ACHN (cell line): ENCODE data around the gene KCNQ4.

Source experiments
- DNase-seq: peaks from one replicate; pipeline ENCODE4 v3.0.0-alpha.2; 2015
- in situ Hi-C: cut with HindIII; loops from 2 replicates; pipeline ENCODE4 v1.10.0; 2017; ENCODE audit warnings: low sequenced_read_pairs, low pct_ligation_motif_present, low pct_unique_long_range_greater_than_20kb

KCNQ4 gene

DNA sequence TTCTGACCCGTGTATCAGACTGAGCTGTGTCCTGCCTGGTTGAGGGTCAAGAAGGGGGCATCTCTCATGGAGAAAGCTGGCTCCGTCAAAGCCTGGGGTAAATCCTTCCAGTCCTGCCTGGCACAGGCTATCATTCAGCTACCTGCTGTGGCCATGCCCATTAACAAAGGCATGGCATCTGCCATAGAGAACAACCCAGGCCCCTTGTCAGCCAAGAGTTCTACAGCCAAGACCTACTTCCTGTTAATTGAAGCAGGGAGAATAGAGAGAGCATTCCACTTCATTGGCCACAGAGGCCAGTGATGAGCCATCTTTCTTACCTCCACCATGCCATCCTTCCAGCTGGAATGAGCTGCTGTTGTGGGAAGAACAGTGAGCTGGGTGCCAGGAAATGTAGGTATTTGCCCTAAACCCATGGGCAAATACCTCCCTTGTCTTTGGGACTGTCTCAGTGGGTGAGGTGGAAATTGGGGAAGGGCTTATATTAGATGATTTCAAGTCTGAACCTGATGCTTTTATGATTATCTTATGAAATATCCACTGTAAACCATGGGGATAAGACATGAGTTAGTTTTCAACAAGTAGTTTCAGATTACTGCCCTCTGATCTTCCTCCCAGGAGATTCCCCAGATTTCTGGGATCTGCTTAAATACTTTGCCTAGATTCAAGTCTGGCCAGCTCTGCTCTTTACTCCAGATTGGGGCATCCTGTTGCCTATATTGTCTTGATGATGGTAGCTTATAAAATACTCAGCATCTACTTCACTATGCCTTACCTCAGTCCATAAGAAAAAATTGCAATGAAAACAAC, 11.2 kb upstream of the KCNQ4 start:
- DNase-seq, result no peak
- in situ Hi-C loops, result no loop called here

DNA sequence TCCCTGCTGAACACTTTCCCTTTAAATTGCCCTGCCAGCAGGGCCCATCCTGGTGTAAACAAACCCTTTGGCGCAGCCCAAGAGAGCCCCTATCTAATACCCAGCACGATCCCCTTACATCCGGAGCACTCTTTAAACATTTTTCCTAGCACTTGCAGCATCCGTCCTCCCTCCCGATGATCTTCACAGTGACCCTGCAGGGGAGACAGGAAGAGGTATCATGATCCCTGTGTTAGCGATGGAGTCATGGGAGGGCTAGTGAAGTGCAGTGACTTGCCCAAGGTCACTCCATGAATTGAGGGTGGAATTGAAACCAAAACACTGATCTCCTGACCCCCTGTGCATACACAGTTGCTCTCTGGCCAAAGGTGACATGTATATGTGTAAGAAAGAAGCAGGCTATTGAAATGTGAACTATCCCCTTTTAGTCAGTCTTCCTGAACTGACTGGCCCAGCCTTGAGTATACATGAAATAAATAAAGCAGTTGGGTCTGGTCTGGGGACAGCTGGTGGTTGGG, 9.8 kb upstream of the KCNQ4 start:
- in situ Hi-C loops, result no loop called here
- no peak for DNase-seq

GRCh38 chr1:40774266-40774998, 9.2 kb upstream of the KCNQ4 start:
- in situ Hi-C loops, result no loop called here
- DNase-seq, result peak; percentile 36

DNA sequence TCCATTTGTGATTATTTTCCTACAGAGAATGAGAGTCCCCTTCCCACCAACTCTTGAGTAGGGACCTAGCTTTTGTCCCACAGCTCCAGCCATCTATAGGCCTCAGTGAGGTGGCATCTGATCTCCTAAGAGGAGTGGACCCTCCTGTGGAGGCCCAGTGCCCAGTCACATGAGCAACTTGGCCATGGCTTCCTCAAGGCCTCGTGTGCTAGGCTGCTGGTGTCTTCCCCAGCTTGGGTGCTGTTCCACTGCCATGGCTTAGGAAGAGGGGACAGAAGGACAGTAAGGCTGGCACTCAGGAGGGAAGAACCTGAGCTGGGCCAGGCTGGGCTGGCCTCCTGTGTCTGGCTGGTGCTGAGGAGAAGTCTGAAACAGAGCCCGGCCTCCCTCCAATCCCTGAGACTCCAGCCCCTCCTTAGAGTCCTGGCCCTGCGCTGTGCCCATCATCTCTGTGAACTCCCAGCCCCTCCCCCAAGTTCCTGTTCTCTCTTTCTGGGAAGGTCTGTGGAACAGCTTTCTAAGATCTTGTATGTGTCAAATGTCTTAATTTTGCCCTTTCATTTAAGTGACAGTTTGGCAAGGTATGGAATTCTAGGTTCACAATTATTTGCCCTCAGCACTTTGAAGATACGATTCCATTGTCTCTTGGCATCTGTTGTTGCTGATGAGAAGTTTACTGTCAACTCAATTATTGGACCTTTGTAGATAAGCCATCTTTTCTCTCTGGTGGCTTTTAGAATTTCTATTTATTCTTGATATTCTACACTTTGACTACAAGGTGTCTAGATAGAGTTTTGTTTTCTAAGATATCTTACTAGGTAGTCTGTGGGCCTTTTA, 7.1 kb upstream of the KCNQ4 start:
- in situ Hi-C loops, result no loop called here
- DNase-seq, result no peak

DNA sequence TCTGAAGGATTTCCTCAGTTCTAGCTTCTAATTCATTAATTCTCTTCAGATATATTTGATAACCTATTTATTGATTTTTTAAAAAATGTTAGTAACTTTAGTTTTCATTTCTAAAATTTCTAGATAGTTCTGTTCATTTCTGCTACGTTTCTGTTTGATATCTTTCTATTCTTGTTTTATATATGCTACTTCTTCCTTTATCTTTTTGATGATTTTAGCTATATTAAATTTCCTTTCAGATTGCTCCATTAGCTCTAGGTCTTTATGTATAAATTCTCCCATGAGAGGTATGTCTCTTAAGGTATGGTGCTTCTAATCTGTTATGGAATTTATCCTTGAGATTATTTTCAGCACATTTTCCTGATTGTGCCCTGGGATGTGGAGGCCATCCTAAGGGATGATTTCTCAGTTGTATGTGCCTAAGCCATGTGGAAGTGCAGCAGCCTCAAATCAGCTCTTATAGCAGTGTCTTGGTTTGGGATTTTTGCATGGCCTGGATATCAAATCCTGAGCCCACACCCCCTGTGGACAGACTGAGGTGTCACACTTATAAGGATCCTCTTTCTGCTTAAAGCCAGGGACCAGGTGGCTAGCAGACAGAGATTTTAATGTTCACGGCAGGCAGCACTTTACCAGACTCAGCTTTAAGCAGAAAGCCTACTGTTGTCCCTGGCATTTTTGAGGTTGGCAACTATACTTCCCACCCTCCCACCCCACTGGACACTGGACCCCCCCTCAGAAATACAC, 6.2 kb upstream of the KCNQ4 start:
- in situ Hi-C loops, result no loop called here
- DNase-seq, result no peak

DNA sequence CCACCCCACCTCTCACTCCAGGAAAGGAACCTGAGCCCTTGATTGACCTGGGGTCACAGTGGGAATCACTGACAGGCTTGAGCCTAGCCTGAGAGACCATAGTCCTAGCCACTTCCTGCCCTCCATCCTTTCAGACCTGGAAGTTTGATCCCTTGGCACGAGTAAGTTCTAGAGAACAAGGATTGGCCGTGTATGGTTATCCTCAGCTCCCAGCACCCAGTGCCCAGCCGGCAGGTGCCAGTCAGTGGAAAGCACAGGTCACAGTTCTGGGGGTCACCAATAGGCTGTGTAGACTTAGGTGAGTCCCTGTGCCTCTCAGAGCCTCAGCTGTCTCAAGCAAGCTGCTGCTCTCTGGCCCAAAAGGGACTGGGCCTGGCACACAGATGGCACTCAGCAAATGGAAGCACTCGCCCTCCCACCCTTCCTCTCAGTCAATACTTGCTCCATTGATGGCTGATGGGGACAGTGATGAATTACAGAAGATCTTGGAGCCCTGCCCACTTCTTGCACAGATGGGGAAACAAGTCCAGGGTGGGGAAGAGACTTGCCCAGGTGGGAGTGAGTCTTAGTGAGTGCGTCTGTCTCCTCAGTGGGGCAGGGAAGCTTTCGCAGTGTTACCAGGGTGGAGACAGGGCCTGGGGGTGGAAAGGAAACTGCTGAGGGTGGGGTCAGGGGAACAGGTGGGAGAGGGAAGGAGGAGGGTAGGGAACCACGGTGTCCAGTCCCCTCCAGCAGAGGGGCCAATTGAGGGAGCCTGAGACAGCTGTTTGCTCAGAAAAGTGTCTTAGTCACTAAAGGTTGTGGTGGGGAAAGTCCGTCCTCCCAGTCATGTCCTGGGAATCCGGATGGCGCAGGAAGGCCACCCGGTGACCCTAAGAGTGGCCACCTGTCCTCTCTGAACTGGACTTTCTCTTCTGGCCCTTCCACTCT, 2.6 kb upstream of the KCNQ4 start:
- no peak for DNase-seq
- in situ Hi-C loops, result loop anchor here (10.0 kb wide), 1 partner anchor 74 kb away; no protein-coding TSS in a partner anchor

- no peak for DNase-seq
- in situ Hi-C loops, result loop anchor here (10.0 kb wide), 1 partner anchor 73 kb away; no protein-coding TSS in a partner anchor
These were observed 2.0 kb upstream of the KCNQ4 start for GRCh38 chr1:40781608-40781971.

GRCh38 chr1:40782371-40782956, 1.1 kb upstream of the KCNQ4 start:
- DNase-seq, result peak; percentile 41
- in situ Hi-C loops, result loop anchor here (10.0 kb wide), 1 partner anchor 72 kb away; no protein-coding TSS in a partner anchor

DNA sequence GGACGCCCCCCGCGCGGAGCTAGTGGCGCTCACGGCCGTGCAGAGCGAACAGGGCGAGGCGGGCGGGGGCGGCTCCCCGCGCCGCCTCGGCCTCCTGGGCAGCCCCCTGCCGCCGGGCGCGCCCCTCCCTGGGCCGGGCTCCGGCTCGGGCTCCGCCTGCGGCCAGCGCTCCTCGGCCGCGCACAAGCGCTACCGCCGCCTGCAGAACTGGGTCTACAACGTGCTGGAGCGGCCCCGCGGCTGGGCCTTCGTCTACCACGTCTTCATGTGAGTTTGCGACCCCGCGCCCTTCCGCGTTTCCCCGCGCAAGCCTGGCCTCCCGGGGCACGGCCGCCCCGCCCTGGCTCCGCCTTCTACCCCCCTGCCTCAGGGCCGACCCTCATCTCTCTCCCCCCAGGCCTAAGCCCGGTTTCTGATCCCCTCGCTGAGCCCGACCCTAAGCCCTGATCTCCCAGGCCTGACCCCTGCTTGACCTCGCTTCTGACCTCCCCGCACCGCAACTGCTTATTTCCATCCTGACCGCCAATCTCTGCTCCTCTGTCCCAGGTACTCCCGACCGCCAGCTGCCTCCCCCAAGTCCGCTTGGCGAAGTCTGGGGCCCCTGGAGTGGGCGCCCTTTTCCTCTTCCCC, 669 bp downstream of the KCNQ4 start:
- in situ Hi-C loops, result loop anchor here (10.0 kb wide), 1 partner anchor 71 kb away; no protein-coding TSS in a partner anchor
- no peak for DNase-seq

DNA sequence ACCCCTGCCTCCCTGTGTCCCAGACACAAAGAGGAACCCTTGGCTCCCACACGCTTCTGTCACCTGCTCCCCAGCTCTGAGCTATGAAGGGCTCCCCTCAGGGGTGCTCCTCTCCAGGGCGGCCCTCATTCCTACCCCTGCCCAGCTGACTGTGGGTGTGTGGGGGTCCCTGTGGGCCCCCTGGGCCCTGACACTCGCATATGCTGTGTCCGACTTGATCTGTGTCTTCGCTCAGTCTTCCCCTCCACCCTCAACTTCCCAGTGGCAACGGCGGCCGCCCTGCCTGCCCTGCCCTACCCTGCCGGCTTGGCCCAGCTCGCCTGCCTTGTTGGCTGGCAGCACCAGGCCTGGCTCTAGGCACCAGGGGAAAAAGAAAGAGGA, 1.2 kb downstream of the KCNQ4 start:
- no peak for DNase-seq
- in situ Hi-C loops, result loop anchor here (10.0 kb wide), 1 partner anchor 70 kb away; no protein-coding TSS in a partner anchor

DNA sequence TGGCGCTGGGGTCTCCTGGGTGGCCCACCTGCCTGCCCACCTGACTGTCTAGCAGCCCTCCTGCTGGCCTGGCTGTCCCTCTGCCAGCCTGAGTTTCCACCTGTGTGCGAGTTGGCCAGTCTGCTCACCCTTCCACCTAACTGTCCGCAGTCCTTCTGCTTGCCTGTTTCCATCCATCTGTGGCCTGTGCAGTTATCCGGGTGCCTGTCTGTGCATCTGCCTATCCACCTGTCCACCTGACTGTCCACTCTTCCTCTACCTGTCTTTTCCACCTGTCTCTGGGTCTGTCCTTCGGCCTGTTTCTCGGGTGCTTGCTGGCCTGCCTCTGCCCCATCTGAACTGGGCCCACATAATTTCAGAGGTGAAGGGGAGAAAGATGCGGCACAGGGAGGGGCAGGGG, 1.9 kb downstream of the KCNQ4 start:
- in situ Hi-C loops, result loop anchor here (10.0 kb wide), 1 partner anchor 69 kb away; no protein-coding TSS in a partner anchor
- no peak for DNase-seq

DNA sequence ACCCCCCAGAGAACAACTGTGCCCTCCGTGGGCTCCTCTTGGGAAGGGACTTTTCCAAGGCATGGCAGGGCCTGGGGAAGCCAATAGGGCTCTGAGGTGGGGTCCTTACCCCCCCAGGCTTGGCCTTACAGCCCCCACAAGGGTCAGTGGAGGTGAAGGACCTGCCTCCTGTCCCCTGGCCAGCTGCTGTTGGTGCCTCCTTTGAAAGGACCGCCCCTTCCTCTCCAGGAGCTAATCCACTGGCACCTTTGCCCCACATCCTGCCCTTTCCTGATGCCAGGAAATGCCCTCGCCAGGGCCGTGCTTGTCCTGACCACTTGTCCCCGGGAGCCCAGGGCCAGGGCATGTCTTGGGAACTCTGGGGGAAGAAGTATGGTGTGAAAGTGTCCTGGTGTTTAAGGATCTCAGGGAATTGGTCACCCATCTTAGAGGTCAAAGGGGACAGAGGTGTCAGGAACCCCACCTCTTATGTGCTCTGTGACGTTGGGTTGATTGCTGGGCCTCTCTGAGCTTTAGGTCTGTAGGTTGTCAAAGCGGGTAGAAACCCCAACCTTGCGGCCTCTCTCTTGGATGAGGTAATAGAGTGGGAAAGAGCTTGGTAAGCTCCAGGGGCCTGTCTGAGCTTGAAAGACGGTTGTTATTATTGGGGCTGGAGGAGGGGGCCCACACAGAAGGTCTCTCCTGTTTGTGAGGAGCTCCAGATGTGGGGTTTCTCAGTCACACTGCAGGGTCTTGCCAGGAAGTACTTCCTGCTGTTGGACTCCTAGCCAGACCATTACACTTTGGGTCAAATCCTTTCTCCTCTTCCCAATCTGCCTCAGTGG, 2.8 kb downstream of the KCNQ4 start:
- DNase-seq, result no peak
- in situ Hi-C loops, result loop anchor here (10.0 kb wide), 1 partner anchor 68 kb away; no protein-coding TSS in a partner anchor

- DNase-seq, result no peak
- in situ Hi-C loops, result loop anchor here (10.0 kb wide), 1 partner anchor 68 kb away; no protein-coding TSS in a partner anchor
These were observed 3.6 kb downstream of the KCNQ4 start for GRCh38 chr1:40786995-40787705.

DNA sequence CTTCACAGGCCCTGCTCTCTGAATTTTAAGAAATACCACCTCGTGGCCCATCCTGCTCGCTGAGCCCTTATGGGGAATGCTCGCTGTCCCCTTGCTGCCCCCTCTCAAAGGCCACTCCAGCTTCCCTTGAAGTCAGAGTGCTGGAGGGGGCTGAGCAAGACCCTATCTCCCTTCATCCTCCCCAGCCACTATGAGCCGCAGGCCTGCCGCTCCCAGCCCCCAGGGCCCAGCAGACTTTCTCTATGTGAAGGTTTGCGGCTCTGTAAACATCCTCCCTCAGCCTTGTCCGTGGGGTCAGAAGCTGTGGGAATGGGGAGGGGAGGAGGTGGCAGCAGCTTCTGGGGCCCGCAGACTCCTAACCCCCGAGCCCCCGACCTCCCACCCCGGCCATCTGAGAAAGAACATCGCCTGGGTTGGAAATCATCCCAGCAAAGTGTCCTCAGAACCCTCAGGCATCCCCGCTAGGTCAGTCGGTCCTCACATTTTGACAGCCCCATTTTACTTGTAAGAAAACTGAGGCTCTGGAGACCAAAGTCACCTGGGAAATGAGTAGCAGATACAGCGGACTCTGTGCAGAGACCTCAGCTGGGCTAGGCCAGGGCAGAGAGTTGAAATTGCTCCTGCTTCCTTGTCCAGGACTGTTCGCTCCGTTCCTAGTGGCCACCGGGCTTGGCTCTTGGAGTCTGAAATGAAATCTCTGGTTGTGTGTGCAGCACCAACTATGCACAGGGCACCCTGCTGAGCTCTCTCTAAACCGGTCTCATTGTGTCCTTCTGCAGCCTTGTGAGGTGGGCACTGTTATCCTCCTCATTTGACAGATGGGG, 4.4 kb downstream of the KCNQ4 start:
- in situ Hi-C loops, result loop anchor here (10.0 kb wide), 1 partner anchor 67 kb away; no protein-coding TSS in a partner anchor
- no peak for DNase-seq
